BE2C (cell line): Measurements from ENCODE around the gene OR4K5.

ENCODE experiments used
- DNase-seq: peaks from one replicate; pipeline ENCODE4 v3.0.0-alpha.2; 2020
- H3K27me3 ChIP-seq: fragments of 250-450 bp; sonication (Bioruptor Pico); 2 replicates; pipeline ENCODE4 v1.5.1; 2020; ENCODE audit warnings: mild to moderate bottlenecking
- H3K36me3 ChIP-seq: fragments of 250-450 bp; sonication (Bioruptor Pico); 2 replicates; pipeline ENCODE4 v1.5.1; 2020; ENCODE audit warnings: mild to moderate bottlenecking
- H3K4me1 ChIP-seq: fragments of 250-450 bp; sonication (Bioruptor Pico); 2 replicates; pipeline ENCODE4 v1.5.1; 2020
- H3K4me3 ChIP-seq: 2 replicates; pipeline ENCODE4 v1.5.1; 2011; ENCODE audit warnings: low read depth, low read length
- H3K9me3 ChIP-seq: fragments of 250-450 bp; sonication (Bioruptor Pico); 2 replicates; pipeline ENCODE4 v1.5.1; 2020
- TF ChIP-seq, protein P1 (sequence below): IDR thresholded peaks from 2 replicates; pipeline ENCODE4 v1.5.1; 2012; ENCODE audit warnings: mild to moderate bottlenecking, low read depth, low read length

OR4K5 gene

DNA sequence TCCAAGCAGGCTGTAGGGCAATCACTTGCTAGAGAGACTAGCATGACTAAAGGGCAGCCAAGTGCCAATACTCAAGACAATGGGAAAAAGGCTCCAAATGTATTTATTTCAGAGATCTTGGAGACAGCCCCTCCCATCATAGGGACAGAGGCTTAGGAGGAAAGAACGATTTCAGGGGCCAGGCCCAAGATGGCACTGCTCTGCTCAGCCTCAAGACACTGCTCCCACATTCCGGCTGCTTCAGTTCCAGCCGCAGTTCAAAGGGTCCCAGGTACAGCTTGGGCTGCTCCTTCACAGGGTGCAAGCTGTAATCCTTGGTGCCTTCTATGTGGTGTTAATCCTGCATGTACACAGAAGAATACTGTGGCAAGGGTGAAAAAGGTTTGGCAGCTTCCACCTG is 19.4 kb upstream of the OR4K5 start:
- no peaks in the 10 kb centered on the region for H3K4me1 ChIP-seq
- H3K36me3 ChIP-seq: no peaks in the 10 kb centered on the region
- no peak overlapping the region for H3K4me3 ChIP-seq
- TF ChIP-seq, protein P1, sequence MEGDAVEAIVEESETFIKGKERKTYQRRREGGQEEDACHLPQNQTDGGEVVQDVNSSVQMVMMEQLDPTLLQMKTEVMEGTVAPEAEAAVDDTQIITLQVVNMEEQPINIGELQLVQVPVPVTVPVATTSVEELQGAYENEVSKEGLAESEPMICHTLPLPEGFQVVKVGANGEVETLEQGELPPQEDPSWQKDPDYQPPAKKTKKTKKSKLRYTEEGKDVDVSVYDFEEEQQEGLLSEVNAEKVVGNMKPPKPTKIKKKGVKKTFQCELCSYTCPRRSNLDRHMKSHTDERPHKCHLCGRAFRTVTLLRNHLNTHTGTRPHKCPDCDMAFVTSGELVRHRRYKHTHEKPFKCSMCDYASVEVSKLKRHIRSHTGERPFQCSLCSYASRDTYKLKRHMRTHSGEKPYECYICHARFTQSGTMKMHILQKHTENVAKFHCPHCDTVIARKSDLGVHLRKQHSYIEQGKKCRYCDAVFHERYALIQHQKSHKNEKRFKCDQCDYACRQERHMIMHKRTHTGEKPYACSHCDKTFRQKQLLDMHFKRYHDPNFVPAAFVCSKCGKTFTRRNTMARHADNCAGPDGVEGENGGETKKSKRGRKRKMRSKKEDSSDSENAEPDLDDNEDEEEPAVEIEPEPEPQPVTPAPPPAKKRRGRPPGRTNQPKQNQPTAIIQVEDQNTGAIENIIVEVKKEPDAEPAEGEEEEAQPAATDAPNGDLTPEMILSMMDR: no peak
- no peaks in the 10 kb centered on the region for H3K27me3 ChIP-seq
- DNase-seq: no peak
- H3K9me3 ChIP-seq: no peaks in the 10 kb centered on the region

- no peak overlapping the region for H3K4me3 ChIP-seq
- DNase-seq: no peak
- TF ChIP-seq, protein P1: no peak
- no peaks in the 10 kb centered on the region for H3K36me3 ChIP-seq
- no peaks in the 10 kb centered on the region for H3K4me1 ChIP-seq
- no peaks in the 10 kb centered on the region for H3K9me3 ChIP-seq
- no peaks in the 10 kb centered on the region for H3K27me3 ChIP-seq
These were observed 18.0 kb upstream of the OR4K5 start for GRCh38 chr14:19902409-19902808.

- Histone ChIP-seq H3K4me1 (no peaks in the 10 kb centered on the region), H3K4me3 (no peak overlapping the region), H3K27me3 (no peaks in the 10 kb centered on the region), H3K9me3 (no peaks in the 10 kb centered on the region; the same call in 1 of the 2 replicates), H3K36me3 (no peaks in the 10 kb centered on the region)
- TF ChIP-seq, protein P1: no peak
- DNase-seq: no peak
These were observed 13.7 kb upstream of the OR4K5 start for GRCh38 chr14:19906665-19907064.

DNA sequence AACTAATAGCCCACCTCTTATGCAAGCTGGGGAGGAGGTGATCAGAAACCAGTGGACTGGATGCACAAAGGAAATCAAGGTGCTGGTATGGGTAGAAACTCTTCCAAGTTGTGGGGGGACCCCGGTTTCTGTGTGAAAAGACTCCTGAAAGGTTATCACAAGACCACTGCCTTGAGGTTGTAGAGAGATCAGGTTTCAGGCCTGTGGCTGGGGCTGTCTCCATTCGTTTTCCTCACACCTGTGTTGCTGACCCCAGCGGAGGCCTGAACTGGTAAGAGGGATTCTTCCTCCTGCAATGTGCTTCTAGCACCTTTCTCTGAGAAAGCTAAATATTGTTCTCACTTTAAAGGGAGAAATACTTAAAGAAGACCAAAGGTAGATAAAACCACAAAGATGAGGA is 9.3 kb upstream of the OR4K5 start:
- DNase-seq: no peak
- no peak overlapping the region for H3K4me3 ChIP-seq
- TF ChIP-seq, protein P1: no peak
- H3K4me1 ChIP-seq: no peaks in the 10 kb centered on the region
- H3K9me3 ChIP-seq: no peaks in the 10 kb centered on the region; the same call in 1 of the 2 replicates
- H3K27me3 ChIP-seq: no peaks in the 10 kb centered on the region
- no peaks in the 10 kb centered on the region for H3K36me3 ChIP-seq

DNA sequence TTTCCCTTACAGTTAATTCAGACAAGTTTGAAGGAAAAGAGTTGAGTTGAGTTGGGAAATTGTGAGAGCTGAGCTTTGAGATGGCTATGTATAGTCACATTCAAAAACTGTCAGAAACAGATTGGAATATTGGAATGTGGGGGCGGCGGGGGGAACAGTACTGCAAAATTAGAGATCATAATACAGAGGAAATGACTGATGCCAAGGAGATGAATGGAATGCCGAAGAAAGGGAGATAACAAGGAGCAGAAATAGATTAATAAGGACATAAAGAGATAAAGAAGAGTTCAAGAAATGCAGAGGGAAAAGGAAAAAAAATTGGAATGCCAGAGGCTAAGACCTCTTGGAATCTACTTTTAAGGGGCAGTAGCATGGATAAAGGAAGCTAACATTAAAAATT is 3.2 kb upstream of the OR4K5 start:
- Histone ChIP-seq H3K9me3 (no peaks in the 10 kb centered on the region), H3K4me1 (no peaks in the 10 kb centered on the region), H3K27me3 (no peaks in the 10 kb centered on the region), H3K4me3 (no peak overlapping the region), H3K36me3 (no peaks in the 10 kb centered on the region)
- no peak for DNase-seq
- TF ChIP-seq, protein P1: no peak

- no peak for DNase-seq
- Histone ChIP-seq H3K9me3 (no peaks in the 10 kb centered on the region), H3K36me3 (no peaks in the 10 kb centered on the region), H3K4me3 (no peak overlapping the region), H3K4me1 (no peaks in the 10 kb centered on the region), H3K27me3 (no peaks in the 10 kb centered on the region)
- TF ChIP-seq, protein P1: no peak
These were observed 2.4 kb upstream of the OR4K5 start for GRCh38 chr14:19917955-19918518.
